HUDEP-2 (cell line): ENCODE measurements around the gene VWC2.

ENCODE experiments used
- DNase-seq, 76 experiments: peaks; one replicate each; lab custom pipeline; 2025; ENCODE audit not compliant: unreplicated experiment in 76 of 76; lab: John Stamatoyannopoulos, UW

VWC2 gene

DNA sequence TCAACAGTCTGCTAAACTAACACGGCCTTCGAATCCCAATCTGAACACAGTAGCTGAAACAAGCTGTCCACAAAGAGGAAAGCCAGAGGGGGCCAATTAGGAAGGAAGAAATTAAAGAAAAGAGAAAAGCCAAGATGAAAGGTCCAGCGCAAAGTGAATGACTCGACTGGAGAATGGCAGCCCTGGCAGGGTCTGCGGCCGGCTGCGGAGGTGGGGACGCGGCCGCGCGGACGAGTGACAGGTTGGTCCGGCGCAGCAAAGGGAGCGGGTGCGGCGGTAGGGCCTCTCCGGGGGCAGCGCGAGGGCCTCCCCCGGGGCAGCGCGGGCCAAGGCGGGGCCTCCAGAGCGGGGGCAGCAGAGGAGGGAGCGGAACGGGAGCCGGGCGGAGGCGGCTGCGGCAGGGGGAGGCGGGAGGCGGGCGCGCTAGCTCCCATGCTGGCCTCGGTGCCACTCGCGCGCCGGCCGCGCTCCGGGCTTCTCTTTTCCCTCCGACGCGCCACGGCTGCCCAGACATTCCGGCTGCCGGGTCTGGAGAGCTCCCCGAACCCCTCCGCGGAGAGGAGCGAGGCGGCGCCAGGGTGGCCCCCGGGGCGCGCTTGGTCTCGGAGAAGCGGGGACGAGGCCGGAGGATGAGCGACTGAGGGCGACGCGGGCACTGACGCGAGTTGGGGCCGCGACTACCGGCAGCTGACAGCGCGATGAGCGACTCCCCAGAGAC is at the start of gene VWC2:
TSS of gene VWC2 (plus strand) at position 421 of the 718 bp plus-strand sequence. CDS start 1,798 bp downstream, outside the sequence.
- no peak for DNase-seq

GRCh38 chr7:49724071-49724470 is 49.4 kb upstream of the VWC2 start:
- no peak for DNase-seq

DNA sequence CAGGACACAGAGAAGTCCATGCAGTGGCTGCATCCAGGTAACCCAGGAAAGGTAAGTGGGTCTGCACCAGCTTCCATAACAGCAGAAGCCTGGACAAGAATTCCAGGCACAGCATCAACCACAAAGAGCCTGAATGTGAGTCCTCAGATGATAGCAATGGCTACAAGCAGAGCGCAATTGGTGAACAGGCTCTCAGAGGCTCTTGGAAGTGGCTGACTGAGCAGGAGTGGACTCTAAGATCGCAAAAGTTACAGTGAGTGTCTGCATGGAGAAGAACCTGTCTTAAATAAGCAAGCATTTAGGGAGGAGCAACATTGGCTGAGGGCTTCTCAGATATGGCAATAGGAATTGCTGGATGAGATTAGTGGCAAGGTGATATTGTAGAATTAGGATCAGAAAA is 41.6 kb upstream of the VWC2 start:
- DNase-seq, result no peak

GRCh38 chr7:49762666-49763065 is 10.8 kb upstream of the VWC2 start:
- no peak for DNase-seq

DNA sequence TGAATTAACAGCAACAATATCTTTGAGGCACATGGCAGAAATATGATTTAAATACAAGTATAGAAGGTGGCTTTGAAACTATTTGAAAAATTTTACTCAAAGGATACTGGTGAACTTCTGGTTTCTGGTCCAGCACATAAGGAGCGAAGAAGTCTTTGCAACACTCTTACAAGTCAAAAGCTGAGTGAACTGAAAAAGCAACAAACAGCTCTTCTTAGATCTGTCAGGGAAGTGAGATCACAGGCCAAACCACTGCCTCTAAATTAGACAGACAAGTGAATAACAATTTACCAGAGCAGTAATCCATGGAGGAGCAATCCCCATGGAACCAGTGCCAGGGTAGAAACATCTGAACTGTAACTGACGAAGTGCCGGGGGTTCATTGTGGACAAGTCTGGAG is 9.6 kb upstream of the VWC2 start:
- DNase-seq, result no peak

DNA sequence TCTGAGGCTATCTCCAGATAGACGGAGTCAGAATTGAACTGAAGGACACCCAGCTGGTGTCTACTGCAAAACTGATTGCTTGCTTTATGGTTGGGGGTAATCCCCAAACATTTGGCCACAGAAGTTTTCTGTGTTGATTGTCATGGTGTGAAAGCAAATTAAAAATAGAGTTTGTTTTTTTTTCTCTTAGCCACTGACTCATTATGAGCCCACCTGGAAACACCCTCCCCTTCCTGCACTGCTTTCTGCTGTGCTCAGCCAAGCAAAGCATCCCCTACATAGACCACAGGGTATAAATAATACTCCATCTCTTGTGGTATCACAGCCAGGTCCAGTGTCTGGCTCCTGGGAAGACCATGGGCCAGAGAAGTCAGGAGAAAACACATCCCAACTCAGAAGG is 6.5 kb upstream of the VWC2 start:
- DNase-seq, result no peak

- DNase-seq, result no peak
Observed at GRCh38 chr7:49767719-49768118, 5.7 kb upstream of the VWC2 start.

DNA sequence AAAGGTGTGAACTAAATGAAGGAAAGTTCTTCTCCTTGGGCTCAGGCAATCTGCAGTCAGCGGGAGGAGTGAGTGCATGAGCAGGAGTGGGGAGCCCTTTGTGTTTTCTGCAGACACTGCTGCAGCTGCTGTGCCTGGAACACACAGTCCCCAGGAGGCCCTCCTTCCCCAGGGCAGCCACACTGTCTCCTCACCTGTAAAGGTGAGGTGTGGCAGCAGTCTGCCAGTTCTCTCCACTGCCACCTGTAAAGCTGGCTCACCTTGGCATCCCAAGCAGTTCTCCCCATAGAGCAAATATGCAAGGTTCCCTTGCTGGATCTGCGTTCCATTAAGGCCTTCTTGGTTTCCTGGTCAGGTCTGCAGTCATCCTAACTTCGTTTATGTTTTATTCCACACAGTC is 5.2 kb upstream of the VWC2 start:
- DNase-seq, result no peak

GRCh38 chr7:49768835-49769234 is 4.6 kb upstream of the VWC2 start:
- DNase-seq, result no peak

- no peak for DNase-seq
Observed at GRCh38 chr7:49769285-49769857, 4.1 kb upstream of the VWC2 start.

- no peak for DNase-seq
Observed at GRCh38 chr7:49770838-49771237, 2.6 kb upstream of the VWC2 start.

GRCh38 chr7:49771427-49772176 is 1.8 kb upstream of the VWC2 start:
- no peak for DNase-seq

DNA sequence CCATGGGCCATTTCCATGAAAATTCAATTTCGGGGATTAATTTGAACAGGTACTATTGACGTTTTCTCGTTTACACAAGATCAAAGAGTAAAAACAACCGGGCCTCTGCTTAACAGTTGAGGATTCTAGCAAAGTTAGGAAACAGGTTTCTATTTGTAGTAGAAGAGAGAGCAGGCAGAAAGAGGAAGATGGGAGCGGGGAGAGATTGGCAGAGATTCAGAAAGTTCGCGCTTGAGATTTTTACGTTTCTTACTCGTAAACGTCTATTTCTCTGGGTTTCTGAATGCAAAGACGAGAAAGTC is 571 bp upstream of the VWC2 start:
- no peak for DNase-seq

DNA sequence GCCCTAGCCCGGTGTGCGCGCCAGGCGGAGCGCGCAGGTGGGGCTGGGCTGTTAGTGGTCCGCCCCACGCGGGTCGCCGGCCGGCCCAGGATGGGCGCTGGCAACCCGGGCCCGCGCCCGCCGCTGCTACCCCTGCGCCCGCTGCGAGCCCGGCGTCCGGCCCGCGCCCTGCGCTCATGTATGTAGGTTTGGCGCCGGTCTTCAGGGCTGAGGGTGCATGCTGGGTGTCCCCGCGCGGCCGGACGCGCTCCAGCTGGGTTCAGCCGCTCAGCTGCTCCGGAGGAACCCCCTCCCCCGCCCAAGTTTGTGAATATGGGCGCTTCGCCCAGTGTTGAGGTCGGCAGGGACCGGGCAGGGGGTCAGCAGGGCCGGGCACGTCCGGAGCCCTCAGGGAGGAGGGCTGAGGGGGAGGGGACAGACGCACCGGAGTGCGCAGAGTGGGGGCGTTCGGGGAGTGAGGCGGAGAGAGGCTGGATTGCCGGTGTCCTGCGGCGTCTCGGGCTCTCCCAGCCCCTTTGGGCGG is 559 bp downstream of the VWC2 start:
- DNase-seq, result no peak

- DNase-seq, result no peak
Observed at GRCh38 chr7:49774459-49775064, 1.1 kb downstream of the VWC2 start.

GRCh38 chr7:49775065-49775948 is 1.9 kb downstream of the VWC2 start:
- no peak for DNase-seq

DNA sequence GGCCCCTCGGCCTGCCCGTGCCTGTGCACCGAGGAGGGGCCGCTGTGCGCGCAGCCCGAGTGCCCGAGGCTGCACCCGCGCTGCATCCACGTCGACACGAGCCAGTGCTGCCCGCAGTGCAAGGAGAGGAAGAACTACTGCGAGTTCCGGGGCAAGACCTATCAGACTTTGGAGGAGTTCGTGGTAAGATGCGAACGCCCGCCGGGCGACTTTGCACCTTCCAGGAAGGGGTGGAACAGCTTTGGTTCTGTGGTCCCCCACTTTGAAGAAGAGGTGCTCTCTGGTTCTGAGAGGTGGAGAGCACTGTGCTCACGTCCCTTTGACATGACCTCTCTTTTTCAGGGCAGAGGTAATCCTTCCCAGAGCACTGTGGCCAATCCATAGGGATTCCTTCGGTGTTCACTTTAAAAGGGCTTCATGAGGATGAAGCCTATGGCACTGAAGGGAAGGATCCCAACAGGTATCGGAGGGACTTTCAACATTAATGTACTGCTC is 2.6 kb downstream of the VWC2 start:
- no peak for DNase-seq

DNA sequence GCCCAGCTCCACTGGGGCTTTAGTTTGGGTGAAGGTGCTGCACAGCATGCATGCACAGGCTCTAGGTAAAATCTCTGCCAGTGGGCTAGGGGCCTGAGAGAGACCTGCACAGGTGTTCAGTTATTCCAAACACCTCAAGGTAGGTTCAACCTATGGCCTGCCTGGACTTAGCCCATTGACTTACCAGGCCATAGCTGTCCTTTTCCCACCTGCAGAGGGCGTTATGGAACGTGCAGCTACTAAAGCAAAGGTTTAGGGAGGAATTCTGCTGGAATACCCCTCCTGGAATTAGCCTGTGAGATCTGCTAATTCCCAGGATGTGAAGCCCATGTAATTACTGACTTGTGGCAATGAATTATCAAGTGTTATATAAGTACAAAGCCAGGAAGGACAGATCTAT is 3.6 kb downstream of the VWC2 start:
- DNase-seq, result peak in 1 of 76 experiments; percentile 3

GRCh38 chr7:49778731-49779270 is 5.4 kb downstream of the VWC2 start:
- DNase-seq, result no peak

GRCh38 chr7:49780953-49781352 is 7.5 kb downstream of the VWC2 start:
- no peak for DNase-seq
